ENCODE results near the gene NLE1. TPM values are rescaled to one million over a fixed set of nuclear protein-coding genes. Genes with fewer than 3 reads are reported as not detected.
"Not testable (repeated sequence)": the region's sequence is repeated elsewhere in the genome, so short reads cannot be mapped to it uniquely, and the experiment has no call there.

NLE1 gene
- total RNA-seq, 1 experiment from 2014 or later = 35.5 TPM

DNA sequence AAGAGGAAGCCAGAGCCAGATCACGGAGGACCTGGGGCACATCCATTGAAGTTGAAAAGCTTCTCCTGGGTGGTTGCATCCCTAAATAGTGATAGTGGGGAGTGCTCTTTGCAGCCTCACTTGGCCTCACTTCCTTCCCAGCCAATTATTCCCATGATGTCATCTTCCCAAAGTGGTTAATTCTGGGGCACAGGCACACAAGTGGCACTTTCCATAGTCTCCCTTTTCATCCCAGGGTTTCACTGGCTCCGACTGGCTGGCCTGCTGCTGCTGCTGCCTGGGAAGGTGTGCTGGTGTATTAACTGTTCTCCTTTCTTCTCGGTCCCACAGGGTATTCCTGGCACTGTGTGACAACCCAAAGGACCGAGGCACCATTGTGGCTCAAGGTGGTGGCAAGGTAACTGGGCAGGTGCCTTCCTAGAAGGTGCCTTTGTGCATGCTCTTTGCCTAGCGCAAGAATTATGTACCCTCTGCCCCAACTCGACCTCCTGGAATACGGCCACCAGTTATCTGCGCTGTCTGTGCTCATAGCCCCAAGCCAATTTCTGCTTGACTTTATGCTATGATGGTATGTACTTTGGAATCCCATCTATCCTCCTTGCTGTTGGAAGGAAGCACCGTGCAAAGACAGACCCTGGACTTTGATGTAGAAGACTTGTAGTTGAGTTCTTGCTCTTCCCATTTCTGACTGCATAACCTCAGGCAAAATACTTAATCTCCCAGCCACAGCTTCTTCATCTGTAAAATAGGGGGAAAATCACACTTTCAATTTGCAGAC lies 33.7 kb upstream of the NLE1 start:
- in situ Hi-C loops (cut with HindIII; ENCODE audit: low pct_unique_long_range_greater_than_20kb, low sequenced_read_pairs) (loop anchor here (25.0 kb wide), 1 partner anchor 361 kb away; the partner anchor contains the start of gene SLFN12L), intact Hi-C loops (cut with micrococcal nuclease; ENCODE audit: unreplicated experiment) (loop anchor here (10.0 kb wide), 1 partner anchor 119 kb away; no protein-coding TSS in a partner anchor)
- H3K4me1 ChIP-seq (ENCODE audit: control insufficient read depth, insufficient read depth, low read length) = no peaks in the 10 kb centered on the region
- H3K4me3 ChIP-seq (ENCODE audit: low read depth in 2 of 2, low read length in 2 of 2) = no peak overlapping the region
- H3K36me3 ChIP-seq (ENCODE audit: control insufficient read depth, insufficient read depth, low read length) = no peaks in the 10 kb centered on the region
- ChIA-PET POLR2A (no interaction called here), CTCF (interaction anchor here (0.6 kb wide), 1 partner anchor 338 kb away, joined by 3 read pairs; no protein-coding TSS in a partner anchor)
- H3K27me3 ChIP-seq (ENCODE audit: control insufficient read depth, insufficient read depth, low read length) = no peaks in the 10 kb centered on the region; the same call in 1 of the 2 replicates
- ATAC-seq (no peak), DNase-seq (ENCODE audit: low read depth, low spot score) (no peak)
- H3K9me3 ChIP-seq (ENCODE audit: control insufficient read depth, insufficient read depth, low read depth, low read length) = no peaks in the 10 kb centered on the region
- BruUV-seq (replicated peaks) = no TSS peak
- H3K27ac ChIP-seq (ENCODE audit: low read length) = no peak overlapping the region
- TF ChIP-seq TCF7L2 (IDR thresholded peaks at IDR 0.05; ENCODE audit: low read depth, low read length) (no peak), SIN3A (IDR thresholded peaks at IDR 0.05; ENCODE audit: borderline replicate concordance, insufficient read depth, low read depth, low read length) (no peak), POLR2AphosphoS5 (IDR thresholded peaks at IDR 0.05; ENCODE audit: low read depth, low read length) (no peak)
- TF ChIP-seq, protein P1, sequence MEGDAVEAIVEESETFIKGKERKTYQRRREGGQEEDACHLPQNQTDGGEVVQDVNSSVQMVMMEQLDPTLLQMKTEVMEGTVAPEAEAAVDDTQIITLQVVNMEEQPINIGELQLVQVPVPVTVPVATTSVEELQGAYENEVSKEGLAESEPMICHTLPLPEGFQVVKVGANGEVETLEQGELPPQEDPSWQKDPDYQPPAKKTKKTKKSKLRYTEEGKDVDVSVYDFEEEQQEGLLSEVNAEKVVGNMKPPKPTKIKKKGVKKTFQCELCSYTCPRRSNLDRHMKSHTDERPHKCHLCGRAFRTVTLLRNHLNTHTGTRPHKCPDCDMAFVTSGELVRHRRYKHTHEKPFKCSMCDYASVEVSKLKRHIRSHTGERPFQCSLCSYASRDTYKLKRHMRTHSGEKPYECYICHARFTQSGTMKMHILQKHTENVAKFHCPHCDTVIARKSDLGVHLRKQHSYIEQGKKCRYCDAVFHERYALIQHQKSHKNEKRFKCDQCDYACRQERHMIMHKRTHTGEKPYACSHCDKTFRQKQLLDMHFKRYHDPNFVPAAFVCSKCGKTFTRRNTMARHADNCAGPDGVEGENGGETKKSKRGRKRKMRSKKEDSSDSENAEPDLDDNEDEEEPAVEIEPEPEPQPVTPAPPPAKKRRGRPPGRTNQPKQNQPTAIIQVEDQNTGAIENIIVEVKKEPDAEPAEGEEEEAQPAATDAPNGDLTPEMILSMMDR (IDR thresholded peaks at IDR 0.05) = no peak
- TF ChIP-seq, protein P2, sequence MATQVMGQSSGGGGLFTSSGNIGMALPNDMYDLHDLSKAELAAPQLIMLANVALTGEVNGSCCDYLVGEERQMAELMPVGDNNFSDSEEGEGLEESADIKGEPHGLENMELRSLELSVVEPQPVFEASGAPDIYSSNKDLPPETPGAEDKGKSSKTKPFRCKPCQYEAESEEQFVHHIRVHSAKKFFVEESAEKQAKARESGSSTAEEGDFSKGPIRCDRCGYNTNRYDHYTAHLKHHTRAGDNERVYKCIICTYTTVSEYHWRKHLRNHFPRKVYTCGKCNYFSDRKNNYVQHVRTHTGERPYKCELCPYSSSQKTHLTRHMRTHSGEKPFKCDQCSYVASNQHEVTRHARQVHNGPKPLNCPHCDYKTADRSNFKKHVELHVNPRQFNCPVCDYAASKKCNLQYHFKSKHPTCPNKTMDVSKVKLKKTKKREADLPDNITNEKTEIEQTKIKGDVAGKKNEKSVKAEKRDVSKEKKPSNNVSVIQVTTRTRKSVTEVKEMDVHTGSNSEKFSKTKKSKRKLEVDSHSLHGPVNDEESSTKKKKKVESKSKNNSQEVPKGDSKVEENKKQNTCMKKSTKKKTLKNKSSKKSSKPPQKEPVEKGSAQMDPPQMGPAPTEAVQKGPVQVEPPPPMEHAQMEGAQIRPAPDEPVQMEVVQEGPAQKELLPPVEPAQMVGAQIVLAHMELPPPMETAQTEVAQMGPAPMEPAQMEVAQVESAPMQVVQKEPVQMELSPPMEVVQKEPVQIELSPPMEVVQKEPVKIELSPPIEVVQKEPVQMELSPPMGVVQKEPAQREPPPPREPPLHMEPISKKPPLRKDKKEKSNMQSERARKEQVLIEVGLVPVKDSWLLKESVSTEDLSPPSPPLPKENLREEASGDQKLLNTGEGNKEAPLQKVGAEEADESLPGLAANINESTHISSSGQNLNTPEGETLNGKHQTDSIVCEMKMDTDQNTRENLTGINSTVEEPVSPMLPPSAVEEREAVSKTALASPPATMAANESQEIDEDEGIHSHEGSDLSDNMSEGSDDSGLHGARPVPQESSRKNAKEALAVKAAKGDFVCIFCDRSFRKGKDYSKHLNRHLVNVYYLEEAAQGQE (IDR thresholded peaks at IDR 0.05; ENCODE audit: insufficient read depth in 1 of 2, low read depth in 2 of 2, low read length in 1 of 2) = no peak

DNA sequence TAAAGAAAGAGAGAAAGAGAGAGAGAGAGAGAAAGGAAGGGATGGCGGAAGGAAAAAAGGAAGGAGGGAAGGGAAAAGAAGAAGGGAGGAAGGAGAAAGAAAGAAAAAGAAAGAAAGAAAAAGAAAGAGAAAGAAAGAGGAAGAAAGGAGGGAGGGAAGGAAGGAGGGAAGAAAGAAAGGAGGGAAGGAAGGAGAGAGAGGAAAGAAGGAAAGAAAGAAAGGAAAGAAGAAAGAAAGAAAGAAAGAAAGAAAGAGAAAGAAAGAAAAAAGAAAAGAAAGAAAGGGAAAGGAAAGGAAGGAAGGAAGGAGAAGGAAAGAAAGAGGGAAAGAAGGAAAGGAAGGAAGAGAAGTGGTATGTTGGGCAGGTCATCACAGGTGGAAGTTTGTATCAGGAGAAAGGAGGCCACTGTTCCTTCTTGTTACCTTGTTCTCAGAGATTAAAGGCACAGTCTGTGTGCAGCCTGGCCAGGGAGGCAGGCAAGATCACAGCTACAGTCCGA lies 32.8 kb upstream of the NLE1 start:
- H3K9me3 ChIP-seq (ENCODE audit: control insufficient read depth, insufficient read depth, low read depth, low read length) = no peaks in the 10 kb centered on the region
- in situ Hi-C loops (cut with HindIII; ENCODE audit: low pct_unique_long_range_greater_than_20kb, low sequenced_read_pairs) (loop anchor here (25.0 kb wide), 1 partner anchor 362 kb away; the partner anchor contains the start of gene SLFN12L), intact Hi-C loops (cut with micrococcal nuclease; ENCODE audit: unreplicated experiment) (loop anchor here (10.0 kb wide), 1 partner anchor 120 kb away; no protein-coding TSS in a partner anchor)
- BruUV-seq (replicated peaks) = no TSS peak
- ATAC-seq = 0 out of 2 replicates have a peak, but pooled peaks have one; percentile 12
- no peak for DNase-seq (ENCODE audit: low read depth, low spot score)
- H3K4me3 ChIP-seq (ENCODE audit: low read depth in 2 of 2, low read length in 2 of 2) = no peak overlapping the region
- no peaks in the 10 kb centered on the region; the same call in 1 of the 2 replicates for H3K27me3 ChIP-seq (ENCODE audit: control insufficient read depth, insufficient read depth, low read length)
- CTCF ChIA-PET = no interaction called here
- TF ChIP-seq POLR2AphosphoS5 (IDR thresholded peaks at IDR 0.05; ENCODE audit: low read depth, low read length) (no peak), TCF7L2 (IDR thresholded peaks at IDR 0.05; ENCODE audit: low read depth, low read length) (no peak)
- TF ChIP-seq, protein P2 (IDR thresholded peaks at IDR 0.05; ENCODE audit: insufficient read depth in 1 of 2, low read depth in 2 of 2, low read length in 1 of 2) = no peak
- H3K27ac ChIP-seq (ENCODE audit: low read length) = no peak overlapping the region
- POLR2A ChIA-PET = interaction anchor here (0.5 to 0.6 kb wide), 2 partner anchors 50 to 174 kb away, joined by 3 to 4 read pairs; no protein-coding TSS in a partner anchor
- no peaks in the 10 kb centered on the region for H3K4me1 ChIP-seq (ENCODE audit: control insufficient read depth, insufficient read depth, low read length)
- no peaks in the 10 kb centered on the region for H3K36me3 ChIP-seq (ENCODE audit: control insufficient read depth, insufficient read depth, low read length)

DNA sequence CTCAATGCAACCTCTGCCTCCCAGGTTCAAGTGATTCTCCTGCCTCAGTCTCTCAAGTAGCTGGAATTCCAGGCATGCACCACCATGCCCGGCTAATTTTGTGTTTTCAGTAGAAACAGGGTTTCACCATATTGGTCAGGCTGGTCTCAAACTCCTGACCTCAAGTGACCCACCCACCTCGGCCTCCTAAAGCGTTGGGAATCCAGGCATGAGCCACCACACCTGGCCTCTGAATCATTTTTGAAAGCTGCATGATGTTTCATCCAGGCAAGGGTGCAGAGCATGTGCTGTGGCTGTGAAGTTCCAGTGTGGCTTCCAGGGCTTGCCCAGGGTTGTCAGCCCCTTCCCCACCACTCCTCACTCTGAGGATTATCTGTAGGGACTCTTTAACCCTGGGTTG lies 30.2 kb upstream of the NLE1 start:
- CTCF ChIA-PET; H3K36me3 ChIP-seq (ENCODE audit: control insufficient read depth, insufficient read depth, low read length); H3K27me3 ChIP-seq (ENCODE audit: control insufficient read depth, insufficient read depth, low read length); H3K4me1 ChIP-seq (ENCODE audit: control insufficient read depth, insufficient read depth, low read length); H3K9me3 ChIP-seq (ENCODE audit: control insufficient read depth, insufficient read depth, low read depth, low read length); H3K4me3 ChIP-seq (ENCODE audit: low read depth in 2 of 2, low read length in 2 of 2); H3K27ac ChIP-seq (ENCODE audit: low read length); in situ Hi-C loops (cut with HindIII; ENCODE audit: low pct_unique_long_range_greater_than_20kb, low sequenced_read_pairs); DNase-seq (ENCODE audit: low read depth, low spot score); BruUV-seq (replicated peaks); ATAC-seq; POLR2A ChIA-PET: not testable (repeated sequence)
- intact Hi-C loops (cut with micrococcal nuclease; ENCODE audit: unreplicated experiment) = loop anchor here (2.0 to 10.0 kb wide), 2 partner anchors 122 to 366 kb away; no protein-coding TSS in a partner anchor
